Measurements from ENCODE around the gene VN1R5. TPM values are rescaled to one million over a fixed set of nuclear protein-coding genes. Genes with fewer than 3 reads are reported as not detected.

The VN1R5 gene
- total RNA-seq, 1 donor from 2014 or later, result not detected

- Histone ChIP-seq H3K4me1 (no peaks in the 10 kb centered on the region), H3K9me3 (no peaks in the 10 kb centered on the region), H3K27me3 (no peaks in the 10 kb centered on the region), H3K36me3 (no peaks in the 10 kb centered on the region), H3K27ac (no peak overlapping the region), H3K4me3 (no peak overlapping the region)
- no peak for DNase-seq (ENCODE audit: extremely low spot score in 2 of 2)
- TF ChIP-seq POLR2A (IDR thresholded peaks at IDR 0.05), result no peak
- TF ChIP-seq POLR2AphosphoS5 (IDR thresholded peaks at IDR 0.05; ENCODE audit: insufficient read depth in 1 of 2, low read depth in 1 of 2), result no peak
- TF ChIP-seq, protein P1, sequence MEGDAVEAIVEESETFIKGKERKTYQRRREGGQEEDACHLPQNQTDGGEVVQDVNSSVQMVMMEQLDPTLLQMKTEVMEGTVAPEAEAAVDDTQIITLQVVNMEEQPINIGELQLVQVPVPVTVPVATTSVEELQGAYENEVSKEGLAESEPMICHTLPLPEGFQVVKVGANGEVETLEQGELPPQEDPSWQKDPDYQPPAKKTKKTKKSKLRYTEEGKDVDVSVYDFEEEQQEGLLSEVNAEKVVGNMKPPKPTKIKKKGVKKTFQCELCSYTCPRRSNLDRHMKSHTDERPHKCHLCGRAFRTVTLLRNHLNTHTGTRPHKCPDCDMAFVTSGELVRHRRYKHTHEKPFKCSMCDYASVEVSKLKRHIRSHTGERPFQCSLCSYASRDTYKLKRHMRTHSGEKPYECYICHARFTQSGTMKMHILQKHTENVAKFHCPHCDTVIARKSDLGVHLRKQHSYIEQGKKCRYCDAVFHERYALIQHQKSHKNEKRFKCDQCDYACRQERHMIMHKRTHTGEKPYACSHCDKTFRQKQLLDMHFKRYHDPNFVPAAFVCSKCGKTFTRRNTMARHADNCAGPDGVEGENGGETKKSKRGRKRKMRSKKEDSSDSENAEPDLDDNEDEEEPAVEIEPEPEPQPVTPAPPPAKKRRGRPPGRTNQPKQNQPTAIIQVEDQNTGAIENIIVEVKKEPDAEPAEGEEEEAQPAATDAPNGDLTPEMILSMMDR (IDR thresholded peaks at IDR 0.05), result no peak
- intact Hi-C loops (cut with DNase I), result no loop called here
Measured at GRCh38 chr1:247291161-247291560, 35.3 kb downstream of the VN1R5 start.

DNA sequence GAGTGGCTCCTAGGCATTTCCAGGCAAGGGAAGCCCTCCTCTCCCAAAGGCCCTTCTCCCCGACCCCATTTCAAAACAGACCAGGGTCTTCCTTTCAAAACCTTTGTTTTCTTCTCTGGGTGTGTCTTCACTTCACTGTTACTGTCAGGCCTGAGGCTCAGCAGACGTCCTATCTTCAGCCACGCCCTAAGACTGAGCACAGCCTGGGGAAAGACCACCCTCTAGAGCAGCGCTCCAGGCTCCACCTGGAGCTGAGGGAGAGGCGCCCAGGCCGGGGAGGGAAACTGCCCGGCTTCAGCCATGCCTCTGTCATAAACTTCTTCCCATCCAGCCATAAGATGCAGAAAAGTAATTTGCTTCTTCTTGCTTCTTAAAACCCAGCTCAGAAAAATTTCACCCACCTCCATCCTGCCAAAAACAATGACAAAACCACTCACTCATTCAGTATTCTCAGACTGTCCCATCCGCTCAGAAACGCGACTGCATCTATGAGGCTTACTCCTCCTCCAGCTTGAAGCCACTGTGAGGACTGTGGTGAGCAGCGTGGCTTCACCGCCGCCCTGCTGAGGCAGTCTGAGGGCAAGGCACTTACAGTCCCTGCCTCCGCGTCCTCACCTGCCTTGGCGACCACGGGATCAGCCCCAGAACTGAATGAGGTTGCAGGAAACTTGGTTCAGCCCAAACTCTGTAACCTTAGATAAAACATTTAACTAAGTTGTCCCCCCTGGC lies 36.1 kb downstream of the VN1R5 start:
- TF ChIP-seq POLR2A (IDR thresholded peaks at IDR 0.05), result no peak
- TF ChIP-seq, protein P1 (IDR thresholded peaks at IDR 0.05), result no peak
- H3K36me3 ChIP-seq, result no peaks in the 10 kb centered on the region
- no peaks in the 10 kb centered on the region for H3K4me1 ChIP-seq
- H3K27me3 ChIP-seq, result no peaks in the 10 kb centered on the region
- H3K9me3 ChIP-seq, result no peaks in the 10 kb centered on the region
- intact Hi-C loops (cut with DNase I), result no loop called here
- DNase-seq (ENCODE audit: extremely low spot score in 2 of 2), result no peak
- H3K27ac ChIP-seq, result no peak overlapping the region
- no peak overlapping the region for H3K4me3 ChIP-seq

DNA sequence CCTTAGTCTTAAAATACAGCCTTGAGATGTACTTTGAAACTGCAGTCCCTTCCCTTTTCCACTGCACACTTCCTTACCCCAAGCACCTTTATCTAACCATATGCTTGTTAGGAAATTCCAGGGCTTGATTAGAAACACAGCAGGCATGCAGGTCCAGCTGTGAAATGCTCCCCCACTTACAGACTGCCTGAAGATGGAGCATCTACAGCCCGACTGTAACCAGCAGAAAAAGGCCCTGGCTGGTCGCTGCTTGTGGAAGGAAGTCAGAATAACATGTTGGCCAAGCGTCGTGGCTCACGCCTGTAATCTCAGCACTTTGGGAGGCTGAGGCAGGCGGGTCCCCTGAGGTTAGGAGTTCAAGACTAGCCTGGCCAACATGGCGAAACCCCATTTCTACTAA lies 37.2 kb downstream of the VN1R5 start:
- H3K4me3 ChIP-seq, result no peak overlapping the region
- no peaks in the 10 kb centered on the region for H3K27me3 ChIP-seq
- H3K27ac ChIP-seq, result no peak overlapping the region
- H3K4me1 ChIP-seq, result no peaks in the 10 kb centered on the region
- H3K9me3 ChIP-seq, result no peaks in the 10 kb centered on the region
- intact Hi-C loops (cut with DNase I), result no loop called here
- DNase-seq (ENCODE audit: extremely low spot score in 2 of 2), result no peak
- no peak for TF ChIP-seq POLR2A (IDR thresholded peaks at IDR 0.05)
- no peak for TF ChIP-seq POLR2AphosphoS5 (IDR thresholded peaks at IDR 0.05; ENCODE audit: insufficient read depth in 1 of 2, low read depth in 1 of 2)
- TF ChIP-seq, protein P1 (IDR thresholded peaks at IDR 0.05), result no peak
- no peaks in the 10 kb centered on the region for H3K36me3 ChIP-seq

- Histone ChIP-seq H3K27me3 (no peaks in the 10 kb centered on the region), H3K27ac (no peak overlapping the region), H3K36me3 (no peaks in the 10 kb centered on the region), H3K9me3 (no peaks in the 10 kb centered on the region), H3K4me1 (no peaks in the 10 kb centered on the region), H3K4me3 (no peak overlapping the region)
- no peak for TF ChIP-seq POLR2AphosphoS5 (IDR thresholded peaks at IDR 0.05; ENCODE audit: insufficient read depth in 1 of 2, low read depth in 1 of 2)
- TF ChIP-seq, protein P1 (IDR thresholded peaks at IDR 0.05), result no peak
- TF ChIP-seq POLR2A (IDR thresholded peaks at IDR 0.05), result no peak
- no peak for DNase-seq (ENCODE audit: extremely low spot score in 2 of 2)
- intact Hi-C loops (cut with DNase I), result no loop called here
Measured at GRCh38 chr1:247294282-247294681, 38.4 kb downstream of the VN1R5 start.

DNA sequence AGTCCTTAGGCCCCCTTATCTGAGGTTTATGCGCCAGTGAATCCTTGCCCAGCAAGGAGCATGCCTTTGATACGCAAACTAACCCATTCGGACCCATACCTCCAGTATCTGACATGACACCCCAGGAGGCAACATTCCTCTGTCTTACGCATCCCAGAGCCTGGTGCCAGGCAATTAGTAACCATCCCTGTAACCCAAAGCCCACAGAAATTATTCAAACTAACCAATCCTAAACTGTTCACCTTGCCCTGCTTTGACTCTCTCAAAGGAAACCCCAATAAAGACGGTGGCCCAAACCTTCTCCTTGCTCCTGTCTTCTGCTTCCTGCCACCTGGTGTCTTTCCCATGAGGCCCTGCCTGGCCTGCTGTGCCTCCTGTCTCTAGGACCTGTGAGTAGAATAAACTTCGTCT lies 39.4 kb downstream of the VN1R5 start:
- no peak for DNase-seq (ENCODE audit: extremely low spot score in 2 of 2)
- no peaks in the 10 kb centered on the region for H3K9me3 ChIP-seq
- intact Hi-C loops (cut with DNase I), result no loop called here
- H3K4me3 ChIP-seq, result no peak overlapping the region
- H3K27me3 ChIP-seq, result no peaks in the 10 kb centered on the region
- peaks cover 0 to 10% of the 10 kb centered on the region in 2 donors for H3K36me3 ChIP-seq
- H3K27ac ChIP-seq, result no peak overlapping the region
- TF ChIP-seq POLR2AphosphoS5 (IDR thresholded peaks at IDR 0.05; ENCODE audit: insufficient read depth in 1 of 2, low read depth in 1 of 2) (no peak), POLR2A (IDR thresholded peaks at IDR 0.05) (no peak)
- TF ChIP-seq, protein P1 (IDR thresholded peaks at IDR 0.05), result no peak
- no peaks in the 10 kb centered on the region for H3K4me1 ChIP-seq
